Measurements from ENCODE around the gene ITGA3.

ITGA3 gene

GRCh38 chr17:50080096-50080480 lies 24.2 kb downstream of the ITGA3 start:
- DNase-seq (ENCODE audit: low read depth, low spot score): no peak
- in situ Hi-C loops (cut with HindIII; ENCODE audit: low sequenced_read_pairs): no loop called here
- TF ChIP-seq CTCF (IDR thresholded peaks at IDR 0.05; ENCODE audit: low read depth, low read length): no peak
- H3K4me3 ChIP-seq (ENCODE audit: low read depth, low read length): no peak overlapping the region

GRCh38 chr17:50080827-50081226 lies 24.9 kb downstream of the ITGA3 start:
- in situ Hi-C loops (cut with HindIII; ENCODE audit: low sequenced_read_pairs): no loop called here
- TF ChIP-seq CTCF (IDR thresholded peaks at IDR 0.05; ENCODE audit: low read depth, low read length): no peak
- DNase-seq (ENCODE audit: low read depth, low spot score): no peak
- H3K4me3 ChIP-seq (ENCODE audit: low read depth, low read length): no peak overlapping the region

- no peak overlapping the region for H3K4me3 ChIP-seq (ENCODE audit: low read depth, low read length)
- no peak for TF ChIP-seq CTCF (IDR thresholded peaks at IDR 0.05; ENCODE audit: low read depth, low read length)
- in situ Hi-C loops (cut with HindIII; ENCODE audit: low sequenced_read_pairs): no loop called here
- DNase-seq (ENCODE audit: low read depth, low spot score): no peak
Measured at GRCh38 chr17:50081757-50082156, 25.8 kb downstream of the ITGA3 start.

- peak; percentile 72 for DNase-seq (ENCODE audit: low read depth, low spot score)
- no peak overlapping the region for H3K4me3 ChIP-seq (ENCODE audit: low read depth, low read length)
- peak; percentile 95 for TF ChIP-seq CTCF (IDR thresholded peaks at IDR 0.05; ENCODE audit: low read depth, low read length)
- in situ Hi-C loops (cut with HindIII; ENCODE audit: low sequenced_read_pairs): no loop called here
Measured at GRCh38 chr17:50087246-50087911, 31.5 kb downstream of the ITGA3 start.

GRCh38 chr17:50087912-50088405 lies 32.0 kb downstream of the ITGA3 start:
- TF ChIP-seq CTCF (IDR thresholded peaks at IDR 0.05; ENCODE audit: low read depth, low read length): no peak
- in situ Hi-C loops (cut with HindIII; ENCODE audit: low sequenced_read_pairs): no loop called here
- no peak overlapping the region for H3K4me3 ChIP-seq (ENCODE audit: low read depth, low read length)
- DNase-seq (ENCODE audit: low read depth, low spot score): no peak

- in situ Hi-C loops (cut with HindIII; ENCODE audit: low sequenced_read_pairs): no loop called here
Measured at GRCh38 chr17:50088952-50089825, 33.3 kb downstream of the ITGA3 start.

More at GRCh38 chr17:50088952-50089825, 33.3 kb downstream of the ITGA3 start:
- no peak overlapping the region for H3K4me3 ChIP-seq (ENCODE audit: low read depth, low read length)
- DNase-seq (ENCODE audit: low read depth, low spot score): no peak
- TF ChIP-seq CTCF (IDR thresholded peaks at IDR 0.05; ENCODE audit: low read depth, low read length): no peak

Data from astrocyte of the spinal cord (primary cell).